Activated CD4-positive, CD25-positive, alpha-beta regulatory T cell treated with anti-CD3 and anti-CD28 coated beads, Interleukin-2, amount 50 U/mL, for 16 hours (primary cell): ENCODE results near the gene NOTCH1.
"Not testable (repeated sequence)": the region's sequence is repeated elsewhere in the genome, so short reads cannot be mapped to it uniquely, and the experiment has no call there.

Experiments
- DNase-seq: peaks from one replicate; pipeline ENCODE4 v3.0.0-alpha.2; 2020; ENCODE audit warnings: low read depth, low spot score

Gene NOTCH1

DNA sequence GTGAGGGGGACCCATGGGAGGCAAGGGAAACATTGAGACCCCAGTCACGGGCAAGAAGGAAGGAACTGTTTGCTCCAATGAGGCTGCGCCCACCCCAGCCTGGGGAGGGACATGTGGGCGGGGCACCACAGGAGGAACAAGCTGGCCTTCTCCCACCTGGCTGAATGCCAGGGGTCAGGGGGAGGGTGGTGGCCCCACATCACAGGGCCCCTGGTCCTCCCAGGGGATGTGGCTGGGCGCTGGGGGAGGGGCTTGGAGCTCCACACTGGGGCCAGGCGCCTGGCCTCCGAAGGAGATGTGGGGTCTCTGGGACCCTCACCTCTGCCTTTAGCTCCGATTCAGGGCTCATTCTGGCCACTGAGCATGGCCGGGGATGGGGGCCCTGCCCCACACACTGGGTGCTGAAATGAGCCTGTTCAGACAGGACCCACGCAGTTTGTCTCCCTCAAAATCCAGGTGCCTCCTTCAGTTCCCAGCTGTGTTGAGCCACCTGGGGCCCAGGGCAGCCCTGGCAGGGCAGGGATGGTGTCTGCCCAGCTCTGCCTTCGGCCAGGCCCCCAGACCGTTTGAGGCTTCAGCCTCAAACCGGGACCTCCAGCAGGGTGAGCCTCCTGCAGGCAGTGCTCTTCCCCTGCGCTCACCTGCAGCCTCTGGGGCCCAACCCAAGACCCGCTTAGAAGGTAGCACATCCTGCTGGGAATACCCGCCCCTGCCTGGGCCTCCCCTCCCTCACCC lies 33.2 kb upstream of the NOTCH1 start:
- no peak for DNase-seq

DNA sequence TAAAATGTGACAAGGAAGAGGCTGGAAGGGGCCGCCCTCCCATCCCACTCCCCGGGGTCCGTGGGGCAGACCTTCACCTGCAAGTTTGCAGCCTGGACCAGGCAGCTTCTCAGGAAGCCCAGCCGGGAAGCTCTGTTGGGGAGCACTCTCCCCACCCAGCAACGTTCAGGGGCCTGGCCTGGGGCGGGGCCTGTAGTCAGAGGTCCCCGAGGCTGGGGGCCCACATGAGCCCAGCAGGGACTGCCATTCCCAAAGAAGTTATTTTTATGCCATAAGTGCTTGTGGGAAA lies 32.7 kb upstream of the NOTCH1 start:
- no peak for DNase-seq

DNA sequence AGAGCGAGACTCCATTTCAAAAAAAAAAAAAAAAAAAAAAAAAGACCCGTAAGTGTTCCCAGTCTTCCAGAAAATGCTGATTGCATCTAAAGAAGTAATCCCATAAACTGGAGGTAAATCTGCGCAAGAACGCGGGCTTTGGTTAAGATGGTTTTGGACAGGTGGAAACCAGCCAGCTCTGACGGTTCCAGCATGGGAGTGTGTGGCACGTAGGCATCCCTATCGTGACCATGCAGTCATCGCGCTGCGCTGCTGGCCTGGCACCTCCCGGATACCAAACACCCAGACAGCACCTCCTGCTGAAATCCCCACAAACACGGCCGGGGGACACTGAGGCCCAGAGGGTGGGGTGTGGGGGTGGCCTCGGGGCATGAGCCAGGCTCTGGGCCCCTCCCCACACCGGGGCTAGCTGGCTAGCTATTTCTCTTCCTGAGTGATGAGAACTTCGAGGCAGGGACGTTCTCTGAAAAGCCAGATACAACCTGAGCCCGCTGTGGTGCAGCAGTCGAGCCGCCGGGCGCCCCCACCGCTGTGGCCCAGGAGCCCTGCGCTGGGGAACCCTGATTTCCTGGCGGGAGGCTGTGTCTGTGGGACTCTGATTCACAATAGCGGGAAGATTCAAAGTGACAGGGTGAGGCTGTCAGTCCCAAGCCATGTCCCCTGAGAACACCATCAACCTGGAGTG lies 32.2 kb upstream of the NOTCH1 start:
- DNase-seq = no peak

DNA sequence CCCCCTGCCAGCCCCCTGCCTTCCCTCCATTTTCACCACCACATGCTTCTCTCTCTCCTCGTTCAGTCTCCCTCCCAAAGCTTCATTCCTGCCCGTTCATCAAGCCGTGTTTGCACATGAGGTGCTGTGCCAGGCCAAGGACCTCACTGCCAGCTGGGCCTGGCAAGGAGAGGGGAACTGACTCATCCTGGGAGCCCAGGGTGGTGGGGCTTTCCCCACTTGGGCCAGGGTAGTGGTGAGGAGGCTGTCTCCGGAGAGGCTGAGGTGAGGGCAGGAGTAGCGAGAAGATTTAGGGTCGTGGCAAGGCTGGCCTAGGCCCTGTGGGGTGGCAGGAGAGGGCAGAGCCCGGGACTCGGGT lies 30.4 kb upstream of the NOTCH1 start:
- DNase-seq = no peak

DNA sequence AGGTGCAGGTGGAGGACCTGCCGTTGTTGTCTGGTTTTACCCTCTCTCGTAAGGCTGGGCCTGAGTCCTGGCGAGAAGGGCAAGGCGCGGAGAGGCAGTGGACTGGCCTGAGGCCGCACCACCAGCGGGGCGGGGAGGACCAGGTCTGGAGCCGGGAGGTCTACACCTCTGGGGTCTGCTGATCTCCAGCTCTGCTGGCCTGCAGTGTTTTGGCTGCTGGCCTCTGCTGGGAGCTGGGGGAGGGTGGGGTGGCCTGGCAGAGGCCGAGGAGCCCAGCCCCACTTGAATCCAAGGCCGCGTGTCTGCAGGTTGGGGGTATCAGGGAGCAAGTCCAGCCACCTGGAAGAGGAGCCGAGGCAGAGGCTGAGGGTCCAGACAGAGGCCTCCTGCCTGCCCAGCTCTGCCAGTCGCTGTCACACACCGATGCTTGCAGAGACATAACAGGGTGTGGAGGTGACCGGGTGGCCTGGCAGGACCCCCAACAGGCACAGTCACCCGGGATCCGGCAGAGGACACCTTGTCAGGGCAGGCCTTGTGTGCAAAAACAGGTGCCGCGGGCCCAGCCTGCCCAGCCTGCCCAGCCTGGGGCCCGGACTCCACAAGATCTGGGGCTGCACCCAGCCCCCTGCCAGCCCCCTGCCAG lies 29.9 kb upstream of the NOTCH1 start:
- no peak for DNase-seq

DNA sequence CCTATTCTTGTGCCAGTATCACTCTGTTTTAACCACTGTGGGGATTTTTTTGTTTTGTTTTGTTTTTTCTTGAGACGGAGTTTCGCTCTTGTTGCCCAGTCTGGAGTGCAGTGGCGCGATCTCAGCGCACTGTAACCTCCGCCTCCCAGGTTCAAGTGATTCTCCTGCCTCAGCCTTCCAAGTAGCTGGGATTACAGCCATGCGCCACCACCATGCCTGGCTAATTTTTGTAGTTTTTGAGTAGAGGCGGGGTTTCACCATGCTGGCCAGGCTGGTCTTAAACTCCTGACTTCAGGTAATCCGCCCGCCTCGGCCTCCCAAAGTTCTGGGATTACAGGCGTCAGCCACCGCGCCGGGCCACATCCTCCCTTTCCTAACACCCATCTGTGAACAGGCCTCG lies 28.8 kb upstream of the NOTCH1 start:
- DNase-seq = not testable (repeated sequence)

DNA sequence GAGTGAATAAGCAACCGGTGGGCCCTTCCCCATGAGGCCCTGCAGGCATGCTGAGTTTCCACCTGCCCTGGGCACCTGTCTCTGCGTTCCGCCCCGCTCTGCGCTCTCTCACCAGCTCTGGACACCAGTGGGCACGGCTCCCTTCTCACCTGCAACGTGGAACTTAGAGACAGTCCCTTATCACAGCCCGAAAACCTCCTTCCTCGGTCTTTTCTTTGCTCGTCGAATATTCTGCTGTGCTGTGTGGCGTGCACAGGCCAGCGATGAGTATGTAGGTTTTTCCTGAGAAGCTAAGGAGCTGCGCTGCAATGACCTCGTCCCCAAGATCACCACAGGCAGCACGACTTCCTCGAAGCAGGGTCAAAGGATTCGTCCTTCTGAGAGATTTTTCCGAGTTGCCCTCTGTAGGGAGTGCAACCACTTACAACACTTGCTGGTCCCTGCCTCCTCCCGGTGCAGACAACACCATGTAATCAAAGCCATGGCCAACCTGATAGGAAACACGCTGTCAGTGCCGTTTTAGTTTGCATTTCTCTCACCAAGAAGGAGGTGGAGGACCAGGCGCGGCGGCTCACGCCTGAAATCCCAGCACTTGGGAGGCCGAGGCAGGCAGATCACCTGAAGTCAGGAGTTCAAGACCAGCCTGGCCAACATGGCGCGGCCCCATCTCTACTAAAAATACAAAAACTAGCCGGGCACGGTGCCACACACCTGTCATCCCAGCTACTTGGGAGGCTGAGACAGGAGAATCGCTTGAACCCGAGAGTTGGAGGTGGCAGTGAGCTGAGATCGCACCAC lies 27.2 kb upstream of the NOTCH1 start:
- DNase-seq = no peak

DNA sequence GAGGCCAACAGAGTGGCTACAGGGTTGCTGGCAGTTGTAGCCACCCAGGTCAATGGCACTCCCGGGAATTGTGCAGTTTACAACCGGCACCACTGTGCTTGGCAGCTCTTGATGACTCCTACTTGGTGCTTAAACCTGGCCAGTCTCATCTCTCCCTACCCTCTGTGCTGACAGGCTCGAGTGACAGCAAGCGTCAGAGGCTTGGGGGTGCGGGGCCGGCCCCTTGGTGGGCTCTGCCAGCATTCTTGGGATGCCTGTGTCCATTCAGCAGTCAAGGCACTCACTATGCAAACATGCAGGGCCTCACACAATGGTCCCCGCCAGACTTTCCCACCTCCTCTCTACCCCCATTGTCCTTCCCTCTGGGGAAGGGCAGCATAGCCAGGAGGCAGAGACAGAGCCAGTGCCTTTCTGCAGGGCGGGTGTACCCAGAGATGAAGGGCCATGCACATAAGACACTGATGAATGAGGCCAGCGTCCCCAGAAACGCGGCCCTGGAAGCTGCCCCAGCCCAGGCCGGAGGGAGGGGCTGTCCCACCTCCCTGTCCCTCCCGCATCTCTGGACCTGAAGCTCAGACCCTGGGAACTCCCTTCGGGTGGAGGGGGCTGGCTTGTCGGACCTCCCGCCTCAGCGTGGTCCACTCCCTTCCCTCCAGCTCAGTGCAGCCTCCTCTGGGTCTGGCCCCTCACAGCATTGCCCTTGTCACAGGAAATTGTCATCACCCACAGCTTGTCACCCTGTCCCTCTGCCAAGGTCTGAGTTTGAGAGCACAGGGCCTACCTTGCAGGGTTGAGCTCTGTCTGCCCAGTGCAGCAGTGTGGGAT lies 26.4 kb upstream of the NOTCH1 start:
- no peak for DNase-seq

DNA sequence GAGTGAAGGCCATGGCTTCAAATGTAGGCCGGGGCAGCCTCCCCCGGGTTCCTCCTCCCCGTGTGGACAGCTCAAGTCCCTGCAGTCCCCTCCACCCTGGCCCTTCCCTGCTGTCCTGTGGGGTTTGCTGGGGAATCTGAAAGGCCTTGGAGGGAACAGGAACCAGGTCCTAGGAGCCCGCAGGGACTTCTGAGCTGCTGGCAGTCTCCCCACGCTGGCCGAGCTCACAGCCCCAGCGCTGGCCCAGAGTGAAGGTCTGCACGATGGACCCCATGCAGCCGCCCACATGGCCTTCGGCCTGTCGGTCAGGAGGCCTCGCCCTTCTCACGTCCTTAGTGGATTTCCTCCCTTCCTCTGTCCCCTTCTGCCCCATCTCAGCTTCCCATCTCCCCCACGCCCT lies 25.7 kb upstream of the NOTCH1 start:
- DNase-seq = no peak

DNA sequence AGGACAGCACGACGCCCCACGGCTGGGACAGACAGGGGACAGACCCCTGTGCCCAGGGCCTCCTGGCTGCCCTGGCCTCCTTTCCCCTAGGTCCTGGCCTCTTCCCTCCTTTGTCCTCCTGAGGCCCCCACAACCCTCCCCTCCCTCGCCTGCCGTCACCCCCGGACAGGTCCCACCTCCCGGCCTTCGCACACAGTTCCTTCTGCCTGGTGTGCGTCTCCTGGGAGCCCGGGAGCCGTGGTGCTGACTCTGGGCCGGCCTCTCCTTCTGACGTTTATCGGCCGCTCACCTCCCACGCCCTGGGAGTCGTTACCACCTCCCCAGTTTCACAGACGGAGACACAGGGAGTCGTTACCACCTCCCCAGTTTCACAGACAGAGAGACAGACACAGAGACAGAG lies 25.1 kb upstream of the NOTCH1 start:
- DNase-seq = no peak

DNA sequence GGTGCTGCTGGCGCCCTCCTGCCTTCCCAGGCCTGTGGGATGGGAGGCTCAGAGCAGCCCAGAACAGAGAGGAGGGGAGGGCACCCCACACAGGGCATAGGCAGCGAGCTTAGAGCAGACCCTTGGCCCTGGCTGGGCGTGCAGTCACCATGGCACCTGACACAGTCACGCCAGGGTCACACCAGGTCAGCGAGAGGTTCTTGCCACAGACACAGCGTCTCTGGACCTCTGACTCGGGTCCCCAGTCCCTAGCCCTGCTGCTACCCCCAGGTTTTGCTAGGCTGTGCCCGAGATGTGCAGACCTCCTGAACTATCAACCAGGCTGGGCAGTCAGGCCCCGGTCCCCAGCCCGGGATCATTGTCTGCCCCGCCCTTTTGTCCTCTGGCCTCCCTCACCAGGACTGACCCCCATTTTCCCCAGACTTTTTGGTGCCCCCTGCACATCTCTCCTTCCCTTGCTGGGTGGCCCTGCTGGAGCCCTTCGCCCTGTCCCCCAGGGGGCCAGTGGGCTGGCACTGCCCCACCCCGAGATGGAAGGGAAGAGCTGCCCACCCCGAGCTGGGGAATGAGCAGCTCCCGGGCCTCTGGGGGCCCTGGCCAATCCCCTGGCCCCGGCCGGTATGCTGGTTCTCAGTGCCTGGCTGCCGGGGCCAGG lies 24.5 kb upstream of the NOTCH1 start:
- DNase-seq = no peak

DNA sequence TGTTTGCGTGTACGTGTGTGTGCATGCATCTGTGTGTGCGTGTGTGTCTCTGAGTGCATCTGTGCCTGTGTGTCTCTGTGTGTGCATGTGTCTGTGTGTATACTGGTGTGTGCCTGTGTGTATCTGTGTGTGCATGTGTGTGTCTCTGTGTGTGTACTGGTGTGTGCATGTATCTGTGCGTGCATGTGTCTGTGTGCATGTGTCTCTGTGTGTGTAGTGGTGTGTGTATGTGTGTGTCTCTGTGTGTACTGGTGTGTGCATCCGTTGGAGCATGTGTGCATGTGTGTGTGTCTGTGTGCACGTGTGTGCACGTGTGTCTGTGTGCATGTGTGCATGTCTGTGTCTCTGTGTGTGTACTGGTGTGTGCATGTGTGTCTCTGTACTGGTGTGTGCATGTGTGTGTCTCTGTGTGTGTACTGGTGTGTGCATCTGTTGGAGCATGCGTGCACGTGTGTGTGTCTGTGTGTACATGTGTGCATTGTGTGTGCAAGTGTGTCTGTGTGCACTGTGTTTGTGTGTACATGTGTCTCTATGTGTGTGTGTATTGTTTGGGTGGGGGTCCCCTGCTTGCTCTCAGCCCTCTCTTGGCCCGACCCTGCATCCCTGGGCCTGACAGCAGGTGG lies 23.8 kb upstream of the NOTCH1 start:
- DNase-seq = no peak

DNA sequence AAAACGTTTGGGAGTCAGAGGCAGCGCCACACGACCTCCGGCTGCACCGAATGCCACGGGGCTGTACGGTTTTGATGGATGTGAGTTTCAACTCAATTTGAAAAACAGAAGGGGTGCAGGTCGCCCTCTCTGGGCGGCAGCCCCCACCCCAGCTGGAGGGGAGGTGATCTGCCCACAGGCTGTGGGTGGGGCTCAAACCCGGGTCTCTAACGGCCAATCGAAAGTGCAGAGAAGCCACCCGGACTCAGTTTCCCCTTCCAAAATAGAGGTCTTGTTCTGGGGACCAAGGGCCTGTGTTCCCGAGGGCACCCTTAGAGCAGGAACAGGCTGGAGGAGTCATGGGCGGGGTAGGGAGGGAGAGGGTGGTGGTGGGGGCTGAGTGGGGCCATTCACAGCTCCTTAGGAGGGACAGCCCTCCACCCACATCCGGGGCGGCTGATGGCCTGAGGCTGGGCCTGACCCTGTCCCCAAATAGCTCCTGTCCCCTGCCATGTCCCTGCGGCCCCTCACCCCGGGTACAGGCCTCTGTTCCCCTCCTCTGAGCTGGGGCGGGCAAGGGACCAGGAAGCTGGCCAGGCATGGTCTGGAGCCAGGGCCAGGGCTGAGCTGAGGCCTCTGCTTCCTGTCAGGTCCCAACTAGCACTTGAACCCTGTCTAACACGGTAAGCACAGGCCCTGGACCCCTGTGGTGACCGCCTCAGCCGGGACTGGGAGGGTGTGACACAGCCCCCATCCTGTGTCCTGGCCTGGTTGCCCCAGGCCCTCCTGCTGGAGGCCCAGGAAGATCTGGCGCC lies 22.6 kb upstream of the NOTCH1 start:
- DNase-seq = no peak

DNA sequence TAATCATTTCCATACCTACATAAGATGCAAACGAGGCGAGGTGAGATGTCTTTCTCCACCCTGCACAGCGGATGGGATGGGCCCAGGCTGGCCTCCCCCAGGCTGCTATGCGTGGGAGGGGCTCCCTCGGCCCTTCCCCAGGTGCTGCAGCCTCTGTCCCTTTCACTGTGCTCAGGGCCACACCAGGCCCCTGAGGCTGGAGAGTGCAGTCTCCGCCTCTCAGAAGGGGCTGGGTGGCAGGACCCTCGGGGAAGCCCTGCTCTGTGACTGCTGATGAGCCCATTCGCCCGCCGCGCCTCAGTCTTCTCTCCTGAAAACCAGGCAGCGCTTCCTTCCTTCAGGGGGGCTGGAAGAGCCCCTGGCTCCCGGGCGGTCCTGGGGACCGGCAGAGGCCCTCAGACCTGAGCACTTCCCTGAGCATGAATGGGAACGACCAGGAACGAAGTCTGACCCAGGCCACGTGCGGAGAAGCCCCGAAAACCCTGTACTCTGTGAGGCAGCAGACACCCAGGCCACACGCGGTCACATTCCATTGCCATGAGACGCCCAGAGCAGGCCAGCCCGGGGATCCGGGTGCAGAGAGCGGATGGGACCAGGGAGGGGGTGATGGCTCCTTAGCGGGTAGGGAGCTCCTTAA lies 21.9 kb upstream of the NOTCH1 start:
- no peak for DNase-seq

DNA sequence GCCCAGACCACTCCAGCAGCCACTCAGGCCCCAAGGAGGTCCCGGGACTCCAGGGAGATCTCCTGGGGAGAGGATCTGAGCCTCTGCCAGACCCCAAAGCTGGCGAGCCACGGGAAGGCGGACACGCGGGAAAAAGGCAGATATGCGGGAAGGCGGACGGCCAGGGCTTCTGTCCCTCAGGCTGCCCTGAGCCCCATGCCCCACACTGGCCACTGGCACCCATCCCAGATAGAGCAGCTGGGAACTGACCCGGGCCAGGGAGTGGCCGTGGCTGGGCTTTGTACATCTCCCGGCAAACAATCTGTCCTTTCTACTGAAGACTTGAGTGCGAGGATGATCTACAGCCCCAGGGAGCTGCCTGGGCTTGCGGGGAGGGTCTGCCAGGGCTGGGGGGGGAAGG lies 21.1 kb upstream of the NOTCH1 start:
- no peak for DNase-seq

DNA sequence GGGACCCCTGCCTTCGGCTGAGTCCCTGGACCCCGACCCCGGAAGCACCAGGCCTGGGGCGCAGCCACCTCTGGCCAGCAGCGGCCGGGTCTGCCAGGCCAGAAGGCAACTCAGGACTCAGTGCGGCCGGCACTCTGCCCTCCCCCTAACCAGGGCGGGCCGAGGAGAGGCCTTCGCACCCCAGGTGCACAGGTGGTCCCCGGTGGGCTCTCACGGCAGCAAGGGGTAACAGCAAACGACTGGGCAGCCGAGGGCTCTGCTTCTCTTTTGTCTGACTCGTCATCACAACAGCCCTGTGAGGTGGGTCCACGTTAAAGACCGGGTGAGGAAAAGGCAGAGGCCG lies 20.7 kb upstream of the NOTCH1 start:
- no peak for DNase-seq

DNA sequence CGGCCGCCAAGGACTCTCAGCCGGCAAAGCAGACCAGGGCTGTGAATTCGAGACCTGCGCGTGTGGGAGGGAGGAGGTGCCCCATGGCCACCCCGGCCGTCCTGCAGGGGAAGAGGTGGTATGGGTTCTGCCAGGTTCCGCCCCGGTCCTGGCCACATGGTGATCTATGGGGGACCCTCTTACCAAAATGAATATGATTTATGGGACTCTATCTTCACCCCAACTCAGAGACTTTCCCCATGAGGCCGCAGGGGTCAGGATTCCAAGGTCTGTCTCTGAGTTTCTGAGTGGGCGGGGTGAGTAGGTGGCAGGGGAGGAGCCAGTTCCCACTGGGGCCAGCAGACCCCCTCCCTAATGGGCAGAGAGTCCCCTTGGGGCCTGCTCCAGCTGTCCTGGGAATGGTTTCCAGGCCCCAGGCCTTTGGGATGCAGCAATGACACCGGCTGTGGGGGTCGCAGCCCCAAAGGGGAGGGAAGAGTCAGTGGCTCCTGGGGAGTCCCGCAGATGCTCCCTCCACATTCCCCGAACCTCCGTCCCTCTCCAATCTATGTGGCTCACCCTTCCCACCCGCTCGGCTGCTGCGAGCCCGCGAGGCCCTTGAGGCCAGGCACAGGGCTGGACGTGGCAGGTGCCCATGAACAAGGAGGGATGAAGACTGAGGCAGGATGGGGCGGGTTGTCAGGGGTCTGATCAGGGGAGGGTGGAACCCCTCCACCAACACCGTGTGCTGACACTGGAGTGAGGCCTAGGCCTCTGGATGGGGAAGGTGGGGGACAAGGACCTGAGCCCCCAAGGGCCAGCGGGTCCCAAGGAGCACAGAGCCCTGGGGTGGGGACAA lies 20.1 kb upstream of the NOTCH1 start:
- DNase-seq = no peak

DNA sequence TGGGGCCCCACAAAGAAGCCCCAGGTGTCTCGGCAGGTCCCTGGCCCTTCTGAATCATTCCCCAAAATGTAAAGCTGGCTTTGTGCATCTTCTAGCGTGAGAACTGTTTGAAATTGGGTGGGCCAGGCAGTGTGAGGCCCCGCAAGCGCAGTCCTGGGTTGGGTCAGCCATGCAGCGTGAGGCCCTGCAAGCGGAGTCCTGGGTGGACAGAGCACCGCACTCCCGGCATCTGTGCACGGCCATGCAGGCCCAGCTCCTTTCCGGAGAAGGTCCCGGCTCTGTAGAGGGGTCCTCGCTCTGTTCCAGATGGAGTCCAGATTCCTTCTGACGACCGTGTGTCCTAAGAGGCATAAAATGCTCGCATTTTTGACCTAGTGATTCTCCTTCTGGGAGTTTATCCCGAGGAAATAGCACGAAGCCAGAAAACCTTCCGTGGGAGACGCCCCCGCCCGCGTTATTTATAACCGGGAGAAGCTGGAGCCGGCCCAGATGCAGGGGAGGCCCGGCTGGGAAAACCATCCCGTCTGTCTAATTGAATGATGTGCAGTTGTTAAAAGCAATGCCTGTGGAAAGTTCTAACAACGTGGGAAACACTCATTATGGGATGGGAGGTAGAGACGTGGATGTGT lies 19.4 kb upstream of the NOTCH1 start:
- no peak for DNase-seq
